HG03045 (cell line): ENCODE measurements around the gene CDK1.
"Not testable (repeated sequence)": the region's sequence is repeated elsewhere in the genome, so short reads cannot be mapped to it uniquely, and the experiment has no call there.

Experiments used
- ATAC-seq: cut with Tn5 transposase; IDR thresholded peaks from one replicate; pipeline ENCODE4 v1.9.1; 2021; ENCODE audit warnings: mild to moderate bottlenecking, moderate library complexity; ENCODE audit not compliant: unreplicated experiment

The CDK1 gene

GRCh38 chr10:60810437-60811182 is 32.3 kb downstream of the CDK1 start:
- ATAC-seq, result no peak

GRCh38 chr10:60816628-60817397 is 38.5 kb downstream of the CDK1 start:
- peak; percentile 79 for ATAC-seq

GRCh38 chr10:60817398-60817805 is 39.1 kb downstream of the CDK1 start:
- no peak for ATAC-seq

GRCh38 chr10:60818134-60818770 is 40.0 kb downstream of the CDK1 start:
- no peak for ATAC-seq

- no peak for ATAC-seq
These were observed 41.0 kb downstream of the CDK1 start for GRCh38 chr10:60819271-60819670.

GRCh38 chr10:60820093-60820754 is 41.9 kb downstream of the CDK1 start:
- ATAC-seq, result peak; percentile 56

- ATAC-seq, result no peak
These were observed 43.4 kb downstream of the CDK1 start for GRCh38 chr10:60821656-60822055.

GRCh38 chr10:60822809-60823208 is 44.5 kb downstream of the CDK1 start:
- no peak for ATAC-seq

GRCh38 chr10:60823324-60823723 is 45.0 kb downstream of the CDK1 start:
- ATAC-seq, result no peak

GRCh38 chr10:60825520-60825919 is 47.2 kb downstream of the CDK1 start:
- no peak for ATAC-seq

GRCh38 chr10:60827791-60828488 is 49.7 kb downstream of the CDK1 start:
- ATAC-seq, result no peak

GRCh38 chr10:60828489-60828852 is 50.2 kb downstream of the CDK1 start:
- no peak for ATAC-seq

GRCh38 chr10:60832136-60832535 is 53.9 kb downstream of the CDK1 start:
- not testable (repeated sequence) for ATAC-seq

GRCh38 chr10:60834401-60834800 is 56.1 kb downstream of the CDK1 start:
- ATAC-seq, result no peak

- no peak for ATAC-seq
These were observed 56.8 kb downstream of the CDK1 start for GRCh38 chr10:60835049-60835448.

- not testable (repeated sequence) for ATAC-seq
These were observed 62.9 kb downstream of the CDK1 start for GRCh38 chr10:60841227-60841626.

- ATAC-seq, result no peak
These were observed 64.4 kb downstream of the CDK1 start for GRCh38 chr10:60842694-60843093.
